AG09309 (cell line): Measurements from ENCODE around the gene FUBP1.
A peak's percentile ranks its signal among the peaks of the same experiment; 100 is the strongest.
"Not testable (repeated sequence)": the region's sequence is repeated elsewhere in the genome, so short reads cannot be mapped to it uniquely, and the experiment has no call there.

Experiments used
- DNase-seq: peaks from one replicate; pipeline ENCODE4 v3.0.0-alpha.2; 2010; ENCODE audit warnings: low read depth
- H3K4me3 ChIP-seq: 2 replicates; pipeline ENCODE4 v1.5.1; 2011; ENCODE audit warnings: mild to moderate bottlenecking, low read depth, low read length, moderate library complexity; ENCODE audit not compliant: control insufficient read depth
- TF ChIP-seq, protein P1 (sequence below): IDR thresholded peaks from 2 replicates; pipeline ENCODE4 v1.5.1; 2011; ENCODE audit warnings: mild to moderate bottlenecking, low read depth, low read length, inconsistent platforms; ENCODE audit not compliant: insufficient read depth, control insufficient read depth; ENCODE audit errors: missing control alignments

FUBP1 gene

GRCh38 chr1:77938651-77939050 is 40.2 kb downstream of the FUBP1 start:
- TF ChIP-seq, protein P1, sequence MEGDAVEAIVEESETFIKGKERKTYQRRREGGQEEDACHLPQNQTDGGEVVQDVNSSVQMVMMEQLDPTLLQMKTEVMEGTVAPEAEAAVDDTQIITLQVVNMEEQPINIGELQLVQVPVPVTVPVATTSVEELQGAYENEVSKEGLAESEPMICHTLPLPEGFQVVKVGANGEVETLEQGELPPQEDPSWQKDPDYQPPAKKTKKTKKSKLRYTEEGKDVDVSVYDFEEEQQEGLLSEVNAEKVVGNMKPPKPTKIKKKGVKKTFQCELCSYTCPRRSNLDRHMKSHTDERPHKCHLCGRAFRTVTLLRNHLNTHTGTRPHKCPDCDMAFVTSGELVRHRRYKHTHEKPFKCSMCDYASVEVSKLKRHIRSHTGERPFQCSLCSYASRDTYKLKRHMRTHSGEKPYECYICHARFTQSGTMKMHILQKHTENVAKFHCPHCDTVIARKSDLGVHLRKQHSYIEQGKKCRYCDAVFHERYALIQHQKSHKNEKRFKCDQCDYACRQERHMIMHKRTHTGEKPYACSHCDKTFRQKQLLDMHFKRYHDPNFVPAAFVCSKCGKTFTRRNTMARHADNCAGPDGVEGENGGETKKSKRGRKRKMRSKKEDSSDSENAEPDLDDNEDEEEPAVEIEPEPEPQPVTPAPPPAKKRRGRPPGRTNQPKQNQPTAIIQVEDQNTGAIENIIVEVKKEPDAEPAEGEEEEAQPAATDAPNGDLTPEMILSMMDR: no peak
- no peak overlapping the region for H3K4me3 ChIP-seq
- no peak for DNase-seq

- TF ChIP-seq, protein P1: no peak
- DNase-seq: no peak
- H3K4me3 ChIP-seq: no peak overlapping the region
Measured at GRCh38 chr1:77929806-77930205, 49.1 kb downstream of the FUBP1 start.

DNA sequence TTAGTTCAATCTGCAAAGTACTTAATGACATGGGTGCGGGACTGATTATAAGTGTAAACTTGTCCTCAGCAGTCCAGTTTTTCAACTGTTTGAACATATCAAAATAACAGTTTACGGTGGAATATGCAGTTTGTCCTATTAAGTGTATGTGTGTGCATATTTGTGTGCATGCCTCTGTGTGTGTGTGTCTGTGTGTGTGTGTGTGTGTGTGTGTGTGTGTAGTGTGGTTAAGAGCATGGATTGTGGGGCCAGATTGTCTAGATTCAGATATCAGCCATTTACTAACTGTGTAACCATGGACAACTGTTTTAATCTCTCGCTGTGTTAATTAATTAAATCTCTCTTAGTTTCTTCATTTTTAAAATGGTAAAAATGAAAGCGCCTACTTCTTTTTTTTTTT is 51.5 kb downstream of the FUBP1 start:
- TF ChIP-seq, protein P1: no peak
- DNase-seq: no peak
- H3K4me3 ChIP-seq: no peak overlapping the region

- no peak for DNase-seq
- H3K4me3 ChIP-seq: no peak overlapping the region
Measured at GRCh38 chr1:77926561-77927357, 52.1 kb downstream of the FUBP1 start.

DNA sequence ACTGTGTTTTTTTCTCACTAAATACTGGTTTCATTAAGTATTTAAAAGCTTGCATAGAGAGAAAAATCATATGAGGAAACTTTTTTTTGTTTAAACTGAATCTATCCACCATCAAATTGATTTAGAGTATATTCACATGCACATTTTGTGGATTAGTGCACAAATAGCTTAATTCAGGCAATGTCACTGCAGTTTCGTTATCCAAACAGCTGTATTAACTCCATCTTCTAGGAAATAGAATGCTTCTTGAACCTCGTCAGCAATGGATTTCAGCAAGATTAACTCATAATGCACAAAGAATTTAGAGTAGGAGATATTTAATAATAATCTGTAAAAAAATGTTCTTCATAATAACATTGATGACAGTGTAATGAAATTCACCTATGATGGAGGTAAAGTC is 52.9 kb downstream of the FUBP1 start:
- DNase-seq: no peak
- H3K4me3 ChIP-seq: no peak overlapping the region

More at GRCh38 chr1:77926561-77927357, 52.1 kb downstream of the FUBP1 start:
- TF ChIP-seq, protein P1: no peak

DNA sequence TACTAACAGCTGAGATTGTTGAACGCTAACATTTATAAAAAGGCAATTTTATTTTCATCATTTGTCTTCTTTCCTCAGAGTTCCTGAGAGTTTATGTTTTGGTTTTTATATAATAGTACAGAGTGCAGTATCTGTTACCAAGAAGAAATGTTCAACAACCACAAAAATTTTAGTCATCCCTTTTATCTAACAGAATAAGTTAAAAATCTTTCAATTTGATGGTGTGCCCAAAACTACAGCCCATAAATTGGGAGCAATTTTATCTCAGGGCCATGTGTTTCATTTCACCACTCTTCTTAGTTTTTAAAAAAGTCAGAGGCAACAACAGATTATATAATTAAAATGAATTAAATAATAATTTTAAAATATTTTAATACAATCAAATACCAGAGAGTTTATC is 53.4 kb downstream of the FUBP1 start:
- DNase-seq: peak; percentile 47
- H3K4me3 ChIP-seq: no peak overlapping the region
- TF ChIP-seq, protein P1: no peak

More for the DNA sequence above, 52.9 kb downstream of the FUBP1 start:
- TF ChIP-seq, protein P1: no peak

DNA sequence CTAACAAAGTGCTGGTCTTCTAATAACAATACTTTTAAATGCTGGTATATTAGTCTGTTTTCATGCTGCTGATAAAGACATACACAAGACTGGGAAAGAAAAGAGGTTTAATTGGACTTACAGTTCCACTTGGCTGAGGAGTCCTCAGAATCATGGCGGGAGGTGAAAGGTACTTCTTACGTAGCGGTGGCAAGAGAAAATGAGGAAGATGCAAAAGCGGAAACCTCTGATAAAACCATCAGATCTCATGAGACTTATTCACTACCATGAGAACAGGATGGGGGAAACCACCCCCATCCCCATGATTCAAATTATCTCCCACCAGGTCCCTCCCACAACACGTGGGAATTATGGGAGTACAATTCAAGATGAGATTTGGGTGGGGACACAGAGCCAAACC is 60.0 kb downstream of the FUBP1 start:
- not testable (repeated sequence) for DNase-seq, H3K4me3 ChIP-seq
